Breast epithelium (tissue), 4 donors: ENCODE data around the gene DNMBP. TPM values are rescaled to one million over a fixed set of nuclear protein-coding genes. Genes with fewer than 3 reads are reported as not detected.
A peak's percentile ranks its signal among the peaks of the same experiment; 100 is the strongest.

Experiments used
- DNase-seq, 2 donors: peaks; one replicate each; pipeline ENCODE4 v3.0.0-alpha.2; 2019; ENCODE audit warnings: low spot score in 2 of 2
- H3K27ac ChIP-seq, 2 donors: fragments of 200-600 bp; sonication (generic) in 1 of 2; one replicate each; pipeline ENCODE4 v1.5.1; 2016 to 2019; ENCODE audit warnings: mild to moderate bottlenecking in 1 of 2
- H3K27me3 ChIP-seq, 2 donors: fragments of 200-600 bp; sonication (generic) in 1 of 2; one replicate each; pipeline versions ENCODE4 v1.5.1 to v1.6.0; 2017 to 2019; ENCODE audit warnings: control low read depth in 1 of 2, mild to moderate bottlenecking in 1 of 2
- H3K36me3 ChIP-seq: fragments of 200-600 bp; one replicate; pipeline ENCODE4 v1.5.1; 2019
- H3K4me1 ChIP-seq, 2 donors: fragments of 200-600 bp; sonication (generic); one replicate each; pipeline ENCODE4 v1.5.1; 2016 to 2019; ENCODE audit warnings: control low read depth in 1 of 2
- H3K4me3 ChIP-seq, 3 donors: fragments of 200-600 bp; sonication (generic); 1 replicate in 2 of 3; 2 replicates in 1 of 3; pipeline ENCODE4 v1.5.1; 2016 to 2019; ENCODE audit warnings: mild to moderate bottlenecking in 3 of 3, moderate library complexity in 2 of 3
- H3K9me3 ChIP-seq, 2 donors: fragments of 200-600 bp; sonication (generic) in 1 of 2; one replicate each; pipeline ENCODE4 v1.5.1; 2016 to 2019; ENCODE audit warnings: control low read depth in 1 of 2
- CTCF ChIP-seq, 3 donors: fragments of 450-650 bp; IDR thresholded peaks; one replicate each; pipeline ENCODE4 v1.5.1; 2016 to 2017; ENCODE audit warnings: antibody characterized with exemption in 3 of 3, mild to moderate bottlenecking in 3 of 3, moderate library complexity in 3 of 3
- POLR2A ChIP-seq: fragments of 450-650 bp; IDR thresholded peaks from one replicate; pipeline ENCODE4 v1.6.1; 2016; ENCODE audit warnings: antibody characterized with exemption, mild to moderate bottlenecking, moderate library complexity
- POLR2AphosphoS5 ChIP-seq, 3 donors: sonication (generic); formaldehyde crosslinking; IDR thresholded peaks; one replicate each; pipeline ENCODE4 v1.6.1; 2017; ENCODE audit warnings: antibody characterized with exemption in 3 of 3
- intact Hi-C: fragments of 100-400 bp; cut with DNase I; formaldehyde crosslinking; loops from one replicate; pipeline ENCODE4 v1.15.1; 2023; ENCODE audit warnings: low total_unique reads
- total RNA-seq, 3 donors: library from RNA; depleted of rRNA; stranded (reverse); fragments of >200 nt; gene quantifications; one replicate each; pipeline ENCODE4 v1.1.0, GENCODE V29; 2016

Gene DNMBP
- total RNA-seq, 3 donors from 2014 or later: 15.1 to 20.6 (median 15.5) TPM

DNA sequence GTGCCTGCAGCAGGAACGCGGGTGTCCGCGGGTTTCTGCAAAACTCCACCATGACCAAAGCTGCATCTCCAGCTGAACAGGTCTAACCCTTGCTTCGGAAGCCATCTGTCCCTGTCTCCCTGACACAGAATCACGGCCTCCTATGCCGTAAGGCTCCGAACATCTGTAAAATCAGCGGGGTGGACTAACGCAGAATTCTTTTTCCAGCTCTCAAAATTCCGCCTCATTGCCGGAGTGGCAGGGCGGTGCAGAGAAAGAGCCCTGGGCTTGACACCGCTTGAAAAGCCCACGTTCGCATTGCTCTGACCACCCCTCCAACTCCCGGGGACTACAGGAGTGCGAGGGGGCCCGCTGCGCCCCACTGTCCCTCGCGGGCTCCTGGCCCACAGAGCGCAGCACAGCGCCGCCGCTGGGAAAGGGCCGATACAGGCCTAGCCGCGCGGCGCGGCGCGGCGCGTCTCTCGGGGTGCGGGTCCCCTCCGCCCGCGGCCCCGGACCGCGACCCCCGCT lies 409 bp downstream of the DNMBP start:
- Histone ChIP-seq H3K9me3 (no peaks in the 10 kb centered on the region), H3K27me3 (no peaks in the 10 kb centered on the region), H3K36me3 (no peaks in the 10 kb centered on the region), H3K4me3 (peak overlapping the region; percentile 62 to 77 (median 74)), H3K4me1 (peaks cover 3% of the 10 kb centered on the region in 2 donors), H3K27ac (peak overlapping the region; percentile 76 to 95)
- TF ChIP-seq POLR2AphosphoS5 (IDR thresholded peaks at IDR 0.05): no peak
- TF ChIP-seq CTCF (IDR thresholded peaks at IDR 0.05): no peak
- no peak for TF ChIP-seq POLR2A
- DNase-seq: no peak
- intact Hi-C loops: no loop called here

- DNase-seq: no peak
- Histone ChIP-seq H3K4me3 (peak overlapping the region; percentile 62 to 77 (median 74)), H3K36me3 (no peaks in the 10 kb centered on the region), H3K27ac (peak overlapping the region; percentile 76 to 95), H3K9me3 (no peaks in the 10 kb centered on the region), H3K4me1 (peaks cover 3% of the 10 kb centered on the region in 2 donors), H3K27me3 (no peaks in the 10 kb centered on the region)
- TF ChIP-seq POLR2AphosphoS5 (IDR thresholded peaks at IDR 0.05) (no peak), CTCF (IDR thresholded peaks at IDR 0.05) (no peak)
- intact Hi-C loops: no loop called here
Observed at GRCh38 chr10:100008708-100009282, 952 bp downstream of the DNMBP start.

- Histone ChIP-seq H3K9me3 (no peaks in the 10 kb centered on the region), H3K4me1 (peaks cover 3% of the 10 kb centered on the region in 2 donors), H3K36me3 (no peaks in the 10 kb centered on the region), H3K27ac (peak overlapping the region in 1 of 2 donors; percentile 87), H3K27me3 (no peaks in the 10 kb centered on the region), H3K4me3 (peak overlapping the region; percentile 62 to 77 (median 74))
- intact Hi-C loops: no loop called here
- no peak for DNase-seq
- no peak for TF ChIP-seq POLR2A
Observed at GRCh38 chr10:100008142-100008522, 1.6 kb downstream of the DNMBP start.

- TF ChIP-seq POLR2A (no peak), POLR2AphosphoS5 (IDR thresholded peaks at IDR 0.05) (no peak), CTCF (IDR thresholded peaks at IDR 0.05) (no peak)
- no peaks in the 10 kb centered on the region for H3K27me3 ChIP-seq
- H3K36me3 ChIP-seq: no peaks in the 10 kb centered on the region
- H3K4me3 ChIP-seq: peak overlapping the region; percentile 5 to 77 (median 74)
- H3K4me1 ChIP-seq: peaks cover 3% of the 10 kb centered on the region in 2 donors
- DNase-seq: no peak
- intact Hi-C loops: no loop called here
- no peaks in the 10 kb centered on the region for H3K9me3 ChIP-seq
- H3K27ac ChIP-seq: peak overlapping the region; percentile 41 to 87
Observed at GRCh38 chr10:100007231-100008141, 2.3 kb downstream of the DNMBP start.

- peaks cover 3% of the 10 kb centered on the region in 2 donors for H3K4me1 ChIP-seq
- H3K27ac ChIP-seq: peak overlapping the region; percentile 54 to 87
- no peak for DNase-seq
- H3K9me3 ChIP-seq: no peaks in the 10 kb centered on the region
- TF ChIP-seq POLR2AphosphoS5 (IDR thresholded peaks at IDR 0.05): no peak
- no peak for TF ChIP-seq CTCF (IDR thresholded peaks at IDR 0.05)
- no peak for TF ChIP-seq POLR2A
- H3K4me3 ChIP-seq: peak overlapping the region in 2 of 3 donors; percentile 3 to 38
- H3K27me3 ChIP-seq: no peaks in the 10 kb centered on the region
- H3K36me3 ChIP-seq: no peaks in the 10 kb centered on the region
- intact Hi-C loops: no loop called here
Observed at GRCh38 chr10:100006243-100006886, 3.4 kb downstream of the DNMBP start.
